Heart right ventricle (tissue), 16 donors: ENCODE results near the gene ANO4. TPM values are rescaled to one million over a fixed set of nuclear protein-coding genes. Genes with fewer than 3 reads are reported as not detected.

Experiments
- ATAC-seq, 8 donors: fragments of 200-7000 bp; cut with Tn5 transposase; one replicate each; pipeline ENCODE4 v1.9.1; 2020; ENCODE audit warnings: mild to moderate bottlenecking in 8 of 8, moderate library complexity in 8 of 8, moderate number of reproducible peaks in 1 of 8
- DNase-seq, 2 donors: peaks; one replicate each; pipeline ENCODE4 v3.0.0-alpha.2; 2020
- H3K27ac ChIP-seq, 10 donors: fragments of 200-600 bp; sonication (generic) in 2 of 10; one replicate each; pipeline versions ENCODE4 v1.5.0 to v1.8.0; 2020 to 2022; ENCODE audit warnings: mild to moderate bottlenecking in 3 of 10
- H3K27me3 ChIP-seq, 7 donors: fragments of 200-600 bp; one replicate each; pipeline ENCODE4 v1.8.0; 2021 to 2022; ENCODE audit warnings: mild to moderate bottlenecking in 2 of 7
- H3K36me3 ChIP-seq, 9 donors: fragments of 200-600 bp; sonication (generic) in 1 of 9; one replicate each; pipeline versions ENCODE4 v1.5.0 to v1.8.0; 2020 to 2022; ENCODE audit warnings: mild to moderate bottlenecking in 2 of 9
- H3K4me1 ChIP-seq, 9 donors: fragments of 200-600 bp; sonication (generic) in 1 of 9; one replicate each; pipeline versions ENCODE4 v1.5.0 to v1.8.0; 2020 to 2022; ENCODE audit warnings: mild to moderate bottlenecking in 4 of 9
- H3K4me3 ChIP-seq, 10 donors: fragments of 200-600 bp; sonication (generic) in 2 of 10; one replicate each; pipeline versions ENCODE4 v1.5.0 to v1.8.0; 2020 to 2022; ENCODE audit warnings: mild to moderate bottlenecking in 7 of 10, moderate library complexity in 2 of 10
- H3K9me3 ChIP-seq, 11 donors: fragments of 200-600 bp in 10 of 11; sonication (generic) in 2 of 11; one replicate each; pipeline versions ENCODE4 v1.5.0 to v1.8.0; 2013 to 2022; ENCODE audit warnings: mild to moderate bottlenecking in 2 of 11, control low read depth in 1 of 11, moderate library complexity in 1 of 11
- WGBS, 2 donors: extraction: QIAGEN DNeasy Blood & Tissue Kit; methylation state at CpG; one replicate each; pipeline ENCODE4 v1.1.7; 2013; ENCODE audit warnings: inconsistent platforms in 1 of 2; 5-methylcytosine and 5-hydroxymethylcytosine counted together
- intact Hi-C, 10 donors: fragments of 100-400 bp; cut with DNase I; formaldehyde crosslinking; loops; one replicate each; pipeline versions ENCODE4 v1.11.1 to v1.14.2; 2022
- polyA plus RNA-seq, 2 donors: library from polyadenylated mRNA; stranded (reverse); fragments of 200-250 nt; gene quantifications; one replicate each; pipeline ENCODE4 v1.2.3, GENCODE V29; 2013
- total RNA-seq, 10 donors: library from RNA; stranded (reverse); fragmentation: NEBNext Ultra II Directional in 3 of 10; extraction: Animal tissue kit (Norgen Biotek cat#: 25700) in 3 of 10; gene quantifications; one replicate each; pipeline versions ENCODE4 v1.2.1 to v1.2.4, GENCODE V29; 2021 to 2023
- TF ChIP-seq, protein P1 (sequence below), 9 donors: fragments of 200-600 bp; sonication (generic) in 2 of 9; IDR thresholded peaks; one replicate each; pipeline versions ENCODE4 v1.5.0 to v1.8.0; 2021 to 2022; ENCODE audit warnings: antibody characterized with exemption in 9 of 9, mild to moderate bottlenecking in 5 of 9, moderate library complexity in 1 of 9
- donor health status: Arrhythmogenic right ventricular cardiomyopathy.
- donor health status: ischemic (EF 13 %, LVEDD 7.1; RV severe dilation, severe dysfunction).
- donor health status: healthy with polysubstance abuse.
- donor health status: DM: no; HTN: yes; CAD: no.
- donor health status: DM: no; HTN: no; CAD: no.
- donor health status: ischemic (EF 25% LVEDD 6.9; RV normal size, moderate dysfunction).
- donor health status: ischemic (EF 25% LVEDD 5.7; RV mildly dilated, moderate dysfunction).
- donor health status: healthy.
- donor health status: DM: yes; HTN: yes; CAD: no.
- donor health status: Ischemic cardiomyopathy.
- donor health status: ischemic (EF 35%, LVEDD 5.7; RV mildly dilated, moderate dysfunction).
- donor health status: nonischemic (EF 11% LVEDD 7.7; RV severe dilation, severe dysfunction).
- donor health status: DM: yes; HTN: yes; CAD: no.
- donor health status: PGD.
- donor health status: ischemic (EF 29% LVEDD 5.4; RV normal size, mild dysfunction).
- donor health status: nonischemic (EF 23%, LVEDD 6.1; RV moderate dilation, normal function).

Gene ANO4
- total and polyA plus RNA-seq, 12 donors: 0.08 to 0.45 (median 0.19) TPM; not detected in 5

- Histone ChIP-seq H3K4me3 (no peak overlapping the region), H3K36me3 (no peaks in the 10 kb centered on the region), H3K27me3 (no peaks in the 10 kb centered on the region), H3K9me3 (no peaks in the 10 kb centered on the region), H3K27ac (no peak overlapping the region), H3K4me1 (no peaks in the 10 kb centered on the region)
- ATAC-seq (no peak), DNase-seq (no peak)
- WGBS, 2 donors: 56 to 83% methylated on average over 2 of the region's 2 CpGs
- intact Hi-C loops: no loop called here
- TF ChIP-seq, protein P1, sequence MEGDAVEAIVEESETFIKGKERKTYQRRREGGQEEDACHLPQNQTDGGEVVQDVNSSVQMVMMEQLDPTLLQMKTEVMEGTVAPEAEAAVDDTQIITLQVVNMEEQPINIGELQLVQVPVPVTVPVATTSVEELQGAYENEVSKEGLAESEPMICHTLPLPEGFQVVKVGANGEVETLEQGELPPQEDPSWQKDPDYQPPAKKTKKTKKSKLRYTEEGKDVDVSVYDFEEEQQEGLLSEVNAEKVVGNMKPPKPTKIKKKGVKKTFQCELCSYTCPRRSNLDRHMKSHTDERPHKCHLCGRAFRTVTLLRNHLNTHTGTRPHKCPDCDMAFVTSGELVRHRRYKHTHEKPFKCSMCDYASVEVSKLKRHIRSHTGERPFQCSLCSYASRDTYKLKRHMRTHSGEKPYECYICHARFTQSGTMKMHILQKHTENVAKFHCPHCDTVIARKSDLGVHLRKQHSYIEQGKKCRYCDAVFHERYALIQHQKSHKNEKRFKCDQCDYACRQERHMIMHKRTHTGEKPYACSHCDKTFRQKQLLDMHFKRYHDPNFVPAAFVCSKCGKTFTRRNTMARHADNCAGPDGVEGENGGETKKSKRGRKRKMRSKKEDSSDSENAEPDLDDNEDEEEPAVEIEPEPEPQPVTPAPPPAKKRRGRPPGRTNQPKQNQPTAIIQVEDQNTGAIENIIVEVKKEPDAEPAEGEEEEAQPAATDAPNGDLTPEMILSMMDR (IDR thresholded peaks at IDR 0.05): no peak
Measured at GRCh38 chr12:100940503-100940902, 145.9 kb downstream of the ANO4 start.

DNA sequence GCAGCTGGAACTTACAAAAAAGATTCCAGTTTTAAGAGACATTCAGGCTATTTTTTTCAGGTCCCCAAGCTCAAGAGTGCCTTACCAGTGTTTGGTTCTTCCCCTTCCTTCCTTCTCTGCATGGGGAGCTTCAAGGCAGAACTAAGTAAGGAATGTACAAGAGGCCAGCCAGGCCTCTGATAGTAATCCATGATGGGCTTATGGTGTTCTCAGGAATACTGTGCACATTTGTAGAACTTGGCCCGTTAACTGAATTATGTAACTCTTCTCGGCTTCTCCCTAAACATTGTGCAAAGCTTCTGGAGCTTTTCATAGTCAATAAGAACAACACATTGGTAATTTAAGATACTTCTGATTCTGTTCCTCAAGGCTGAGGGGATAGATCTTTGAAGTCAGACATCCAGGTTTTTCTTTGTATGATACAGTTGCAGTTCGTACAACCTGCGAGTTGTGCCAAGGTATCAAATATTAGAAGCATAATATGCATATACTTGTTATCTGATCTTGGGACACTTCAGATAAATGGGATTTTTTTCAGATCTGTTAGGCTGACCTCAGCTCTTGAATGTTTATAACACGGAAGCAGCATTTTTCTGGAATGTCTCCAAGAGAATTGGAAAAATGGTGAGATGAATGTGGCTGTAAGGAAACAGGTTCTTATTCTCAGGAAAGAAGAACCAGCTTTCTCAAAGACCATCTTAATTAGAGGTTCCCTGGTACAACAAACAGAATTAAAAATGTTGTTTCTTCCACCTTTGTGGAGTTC lies 148.6 kb downstream of the ANO4 start:
- H3K4me3 ChIP-seq: no peak overlapping the region
- no peak overlapping the region for H3K27ac ChIP-seq
- intact Hi-C loops: no loop called here
- no peaks in the 10 kb centered on the region for H3K36me3 ChIP-seq
- DNase-seq (no peak), ATAC-seq (peak in 4 of 8 donors; percentile 43 to 80 (median 64))
- TF ChIP-seq, protein P1 (IDR thresholded peaks at IDR 0.05): no peak
- H3K4me1 ChIP-seq: no peaks in the 10 kb centered on the region
- H3K27me3 ChIP-seq: no peaks in the 10 kb centered on the region
- no peaks in the 10 kb centered on the region for H3K9me3 ChIP-seq
- WGBS, 2 donors: 75 to 78% methylated on average over 5 of the region's 5 CpGs

DNA sequence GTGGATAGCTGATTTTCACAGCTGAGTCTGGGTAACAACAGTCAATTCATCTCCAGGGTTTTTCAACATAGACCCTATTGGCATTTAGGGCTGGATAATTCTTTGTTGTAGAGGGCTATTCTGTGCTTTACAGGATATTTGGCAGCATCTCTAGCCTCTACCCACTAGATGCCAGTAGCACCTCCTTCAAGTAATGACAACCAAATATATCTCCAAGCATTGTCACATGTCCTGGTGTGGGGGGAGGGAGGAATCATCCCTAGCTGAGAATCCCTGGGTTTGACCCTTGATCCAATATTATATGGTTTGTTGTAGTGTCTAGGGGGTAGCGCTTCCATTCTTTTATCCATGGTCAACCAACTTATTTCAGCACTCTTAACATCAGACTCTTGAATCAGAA lies 157.2 kb downstream of the ANO4 start:
- 95 to 98% methylated on average over 1 of the region's 1 CpG for WGBS, 2 donors
- ATAC-seq (no peak), DNase-seq (no peak)
- intact Hi-C loops: no loop called here
- Histone ChIP-seq H3K9me3 (no peaks in the 10 kb centered on the region), H3K27me3 (no peaks in the 10 kb centered on the region), H3K36me3 (no peaks in the 10 kb centered on the region), H3K4me1 (no peaks in the 10 kb centered on the region), H3K27ac (no peak overlapping the region), H3K4me3 (no peak overlapping the region)
- TF ChIP-seq, protein P1 (IDR thresholded peaks at IDR 0.05): no peak

DNA sequence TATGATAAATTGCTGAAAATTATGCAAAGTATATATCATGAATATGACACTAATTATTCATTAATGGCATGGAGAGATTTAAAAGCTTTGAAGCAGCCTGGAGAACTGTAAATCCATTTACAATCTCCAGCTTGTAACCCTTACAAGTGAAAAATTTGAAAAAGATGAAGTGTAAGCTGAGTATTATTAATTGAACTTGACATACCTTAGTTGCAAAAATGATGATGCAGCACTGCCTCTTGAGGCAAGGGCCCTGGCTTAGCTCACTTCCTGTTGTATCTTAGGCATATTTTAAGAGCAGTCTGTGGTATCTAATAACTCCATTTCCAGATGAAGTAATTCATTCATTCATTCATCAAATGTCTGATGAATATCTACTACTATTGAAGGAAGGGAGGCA lies 158.6 kb downstream of the ANO4 start:
- TF ChIP-seq, protein P1 (IDR thresholded peaks at IDR 0.05): no peak
- H3K4me1 ChIP-seq: no peaks in the 10 kb centered on the region
- DNase-seq (no peak), ATAC-seq (no peak)
- intact Hi-C loops: no loop called here
- H3K4me3 ChIP-seq: no peak overlapping the region
- H3K36me3 ChIP-seq: no peaks in the 10 kb centered on the region
- no peaks in the 10 kb centered on the region for H3K9me3 ChIP-seq
- no peak overlapping the region for H3K27ac ChIP-seq
- no peaks in the 10 kb centered on the region for H3K27me3 ChIP-seq
